NCI-H345 treated with DMSO at 0.1 percent for 48 hours (cell line): Measurements from ENCODE around the gene SCN3B.

Experiments used
- DNase-seq: peaks from one replicate; lab custom pipeline; 2025; ENCODE audit not compliant: unreplicated experiment; lab: John Stamatoyannopoulos, UW

The SCN3B gene

GRCh38 chr11:123659311-123659710 lies 4.9 kb upstream of the SCN3B start:
- DNase-seq, result no peak

DNA sequence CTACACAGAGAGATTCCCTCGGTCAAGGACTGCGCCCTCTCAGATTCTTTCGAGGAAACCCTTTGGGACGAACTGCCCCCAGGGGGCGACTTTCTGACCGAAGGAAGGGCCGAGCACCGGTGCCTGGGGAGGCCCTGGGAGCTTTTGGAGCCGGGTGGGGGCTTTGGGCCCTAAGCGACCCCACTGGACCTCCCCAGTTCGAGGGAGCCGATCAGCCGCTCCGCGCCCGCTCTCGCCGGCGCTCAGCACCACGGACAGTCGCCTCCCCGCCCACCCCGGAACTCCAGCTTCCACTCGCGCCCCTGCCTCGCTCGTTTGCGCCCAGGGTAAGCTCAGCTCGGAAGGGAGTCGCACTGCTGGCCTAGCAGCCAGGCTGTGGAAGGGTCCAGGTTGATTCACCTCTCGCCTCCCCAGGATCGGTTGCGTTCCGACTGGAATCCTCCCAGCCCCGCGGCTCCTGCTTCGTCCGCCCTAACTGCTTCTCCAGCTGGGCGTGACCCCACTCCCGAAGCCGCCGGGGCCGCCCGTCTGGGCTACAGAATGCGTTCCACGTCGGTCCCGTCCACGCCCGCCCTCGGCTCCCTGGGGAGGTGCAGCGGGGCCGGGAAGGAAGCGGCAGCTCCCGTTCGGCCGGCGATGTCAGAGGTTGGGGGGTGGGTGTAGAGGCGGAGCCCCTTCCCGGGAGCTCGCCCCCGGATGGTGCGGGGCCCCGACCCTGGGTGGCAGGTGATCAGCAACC lies 428 bp downstream of the SCN3B start:
- DNase-seq, result peak; percentile 23

DNA sequence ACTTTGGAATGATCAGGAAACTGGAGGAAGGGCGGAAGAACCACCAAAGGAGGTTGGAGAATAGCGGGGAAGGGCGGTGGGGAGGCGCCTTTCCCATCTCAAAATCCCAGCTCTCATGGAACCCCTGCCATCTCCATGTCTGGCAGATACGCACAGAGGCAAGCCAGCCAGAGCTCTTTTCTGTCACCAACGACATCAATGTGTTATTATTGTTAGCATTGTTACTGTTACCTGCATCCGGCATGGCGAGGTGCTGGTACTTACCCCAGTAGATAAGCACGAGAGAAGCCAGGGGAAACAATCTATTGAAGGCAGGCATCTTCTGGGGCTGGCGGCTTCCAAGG lies 969 bp downstream of the SCN3B start:
- DNase-seq, result no peak

GRCh38 chr11:123652599-123652998 lies 1.8 kb downstream of the SCN3B start:
- DNase-seq, result no peak

- DNase-seq, result no peak
Measured at GRCh38 chr11:123650901-123651300, 3.5 kb downstream of the SCN3B start.

DNA sequence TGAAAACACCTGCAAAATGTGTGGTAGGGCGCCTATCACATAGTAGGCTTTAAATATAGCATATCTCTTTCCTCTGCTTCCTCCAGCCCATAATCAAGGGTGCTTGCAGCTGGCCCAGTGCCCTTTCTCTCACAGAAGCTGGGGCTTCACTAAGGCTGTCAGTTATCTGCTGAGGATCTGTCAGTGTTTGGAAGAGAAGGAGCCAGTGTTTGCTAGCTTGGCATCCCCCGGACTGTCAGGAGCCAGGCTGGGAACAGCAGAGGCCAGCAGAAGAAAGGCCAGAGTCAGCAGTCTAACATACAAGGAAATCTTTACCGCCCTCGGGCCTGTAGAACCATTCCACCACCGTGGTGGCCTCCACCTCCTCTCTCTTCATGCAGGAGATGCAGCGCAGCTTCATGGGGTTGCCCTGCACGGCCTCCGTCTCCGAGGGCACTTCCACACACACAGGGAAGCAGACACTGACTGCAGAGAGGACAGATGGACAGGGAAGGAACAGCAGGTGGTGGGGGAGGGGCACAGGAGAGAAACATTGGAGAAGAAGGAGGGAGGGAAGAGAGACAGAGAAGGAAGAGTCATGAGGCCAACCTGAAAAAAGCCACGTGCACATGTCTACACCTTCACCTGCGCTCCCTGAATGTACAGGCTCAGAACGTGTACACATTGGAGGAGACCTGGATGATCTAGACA lies 9.0 kb downstream of the SCN3B start:
- DNase-seq, result no peak

- no peak for DNase-seq
Measured at GRCh38 chr11:123642435-123642834, 12.0 kb downstream of the SCN3B start.

GRCh38 chr11:123641495-123641840 lies 13.0 kb downstream of the SCN3B start:
- no peak for DNase-seq

DNA sequence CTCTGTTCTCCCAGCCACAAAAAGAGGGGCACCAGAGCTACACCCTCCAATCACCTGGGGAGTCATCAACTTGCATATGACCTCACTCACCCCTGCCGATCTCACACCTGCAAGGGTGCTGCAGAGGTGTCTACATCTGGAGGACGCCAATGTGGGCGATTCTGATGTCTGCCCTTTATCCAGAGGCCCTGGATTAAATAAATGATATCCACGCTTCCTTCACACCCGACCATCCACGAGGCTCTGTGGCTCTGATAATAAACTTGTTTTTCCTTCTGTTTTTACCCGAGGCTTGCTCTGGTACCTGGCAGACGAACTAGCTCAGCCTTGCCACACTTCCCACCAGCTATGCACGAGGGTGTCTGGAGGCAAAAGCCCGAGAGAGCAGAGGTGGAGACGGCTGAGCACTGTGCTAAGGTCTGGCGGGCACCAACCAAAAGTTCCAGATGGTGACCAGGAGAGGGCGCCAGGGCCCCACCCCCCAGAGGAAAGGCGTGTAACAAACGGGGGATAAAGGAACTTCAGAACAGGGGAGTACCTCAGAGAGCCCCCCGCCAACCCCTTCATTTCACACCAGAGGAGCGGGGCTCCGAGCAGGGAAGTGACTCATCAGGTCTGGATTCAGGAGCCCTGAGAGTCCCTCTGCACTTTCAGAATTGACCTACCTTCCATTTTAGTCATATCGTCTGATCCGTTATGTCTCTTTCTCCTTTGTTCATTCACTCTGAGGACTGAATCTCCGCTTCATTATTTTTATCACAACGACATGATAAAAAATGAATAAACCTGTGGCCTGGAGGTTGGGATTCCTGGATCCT lies 13.5 kb downstream of the SCN3B start:
- no peak for DNase-seq

- no peak for DNase-seq
Measured at GRCh38 chr11:123640029-123640428, 14.4 kb downstream of the SCN3B start.

GRCh38 chr11:123630126-123630608 lies 24.3 kb downstream of the SCN3B start:
- DNase-seq, result no peak

- no peak for DNase-seq
Measured at GRCh38 chr11:123628936-123629683, 25.3 kb downstream of the SCN3B start.

DNA sequence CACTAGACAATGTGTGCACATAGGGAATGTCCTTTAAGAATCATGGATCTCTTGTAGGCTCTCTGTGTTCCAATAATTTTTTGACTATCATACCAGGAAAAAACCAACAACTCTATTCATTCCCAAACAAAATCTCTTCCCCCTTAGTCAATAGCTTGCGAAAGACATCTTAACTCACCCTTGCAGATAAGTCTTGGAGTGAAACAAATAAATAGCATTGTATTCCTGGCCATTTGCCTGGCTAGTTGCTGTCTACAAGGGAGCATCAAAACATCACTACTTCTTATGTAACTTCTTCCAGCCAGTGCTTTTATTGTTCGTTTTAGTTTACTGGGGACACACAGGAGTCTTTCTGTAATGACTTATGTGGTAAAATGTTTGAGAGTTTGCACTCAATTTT lies 29.4 kb downstream of the SCN3B start:
- no peak for DNase-seq

GRCh38 chr11:123622576-123622975 lies 31.8 kb downstream of the SCN3B start:
- DNase-seq, result no peak

DNA sequence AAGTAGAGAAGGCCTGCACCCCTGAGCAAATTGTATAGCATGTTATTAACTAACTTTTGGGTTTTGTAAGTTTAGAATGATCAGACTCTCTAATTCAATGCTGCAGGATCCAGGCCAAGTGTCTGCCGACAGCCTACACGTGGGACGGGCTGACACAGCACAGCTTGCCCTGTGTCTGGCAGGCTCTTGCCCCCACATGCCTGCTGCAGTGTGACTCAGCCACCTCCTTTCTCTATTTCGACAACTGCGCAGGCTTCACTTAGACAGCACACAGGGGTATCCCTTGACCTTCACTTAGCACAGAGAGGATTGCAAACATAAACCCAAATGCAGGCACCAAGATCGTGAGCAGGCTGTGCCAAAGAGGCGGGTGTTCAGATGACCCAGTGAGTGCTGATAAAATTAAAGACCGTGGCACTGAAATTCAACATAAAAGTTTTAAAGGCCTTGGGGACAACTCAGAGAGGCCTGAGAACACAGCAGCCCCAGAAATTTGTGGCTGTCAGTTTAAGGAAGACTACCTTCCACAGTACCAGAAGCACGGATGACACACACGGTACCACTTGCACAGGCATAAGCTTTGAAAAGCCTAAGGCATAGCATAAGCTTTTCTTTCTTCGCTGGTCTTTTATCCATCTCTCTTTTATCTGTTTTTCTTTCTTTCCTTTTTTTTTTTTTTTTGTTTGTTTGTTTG lies 37.8 kb downstream of the SCN3B start:
- DNase-seq, result no peak

DNA sequence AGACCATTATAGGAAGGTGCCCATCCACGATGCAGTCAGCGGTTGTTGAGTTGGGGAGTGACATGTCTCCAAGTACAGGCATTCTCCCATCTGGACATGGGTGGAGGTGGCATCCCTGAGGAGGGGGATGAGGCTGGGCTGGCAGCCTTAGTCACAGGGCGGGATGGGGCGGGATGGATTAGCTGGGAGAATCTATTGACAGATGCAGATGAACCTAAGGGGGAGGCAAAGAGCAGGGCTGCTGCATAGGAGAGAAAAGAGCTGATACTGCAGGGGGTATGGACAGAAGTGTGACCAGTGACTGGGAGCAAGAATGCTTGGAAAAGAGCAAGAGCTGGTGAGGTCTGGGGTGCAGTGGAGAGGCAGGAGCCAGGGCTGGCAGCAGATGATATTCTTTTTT lies 42.7 kb downstream of the SCN3B start:
- DNase-seq, result no peak

DNA sequence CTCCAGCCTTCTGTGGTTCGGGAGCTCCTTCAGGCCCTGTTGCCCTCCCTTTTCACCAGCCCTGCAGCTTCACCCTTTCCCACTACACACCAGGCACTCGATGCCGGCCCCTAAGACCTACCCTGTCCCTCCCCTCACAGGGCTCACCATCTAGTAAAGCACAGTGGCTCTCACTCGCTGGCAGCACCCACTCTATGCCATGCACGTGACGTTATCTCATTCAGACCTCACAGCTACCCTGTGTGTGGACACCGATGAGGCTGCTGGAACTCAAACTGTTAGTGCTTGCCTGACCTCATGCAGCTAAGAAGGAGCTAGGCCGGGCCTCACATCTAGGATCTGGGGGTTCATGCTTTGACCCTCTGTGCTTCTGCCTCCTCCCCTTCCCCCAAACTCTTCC lies 45.5 kb downstream of the SCN3B start:
- DNase-seq, result no peak

GRCh38 chr11:123608371-123608770 lies 46.1 kb downstream of the SCN3B start:
- no peak for DNase-seq

GRCh38 chr11:123607781-123608180 lies 46.6 kb downstream of the SCN3B start:
- DNase-seq, result no peak

DNA sequence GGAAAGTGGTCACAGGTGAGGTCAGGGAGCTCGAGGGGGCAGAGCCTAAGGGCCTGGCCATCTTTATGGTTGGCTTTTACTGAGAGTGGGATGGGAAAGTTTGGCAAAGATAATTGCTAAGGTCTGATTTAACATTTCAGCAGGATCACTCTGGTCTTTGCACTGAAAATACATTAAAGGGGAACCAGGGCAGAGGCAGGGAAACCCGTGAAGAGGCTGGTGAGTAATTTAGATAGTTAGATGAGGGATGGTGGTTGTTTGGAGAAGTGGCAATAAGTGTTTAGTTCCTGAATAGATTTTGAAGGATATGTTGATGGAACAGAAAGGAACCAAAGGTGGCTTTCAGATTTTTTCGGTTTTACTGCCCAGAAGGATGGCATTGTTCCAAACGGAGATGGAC lies 50.8 kb downstream of the SCN3B start:
- no peak for DNase-seq

- DNase-seq, result no peak
Measured at GRCh38 chr11:123601743-123602142, 52.7 kb downstream of the SCN3B start.
